ENCODE data around the gene CADPS2. TPM values are rescaled to one million over a fixed set of nuclear protein-coding genes. Genes with fewer than 3 reads are reported as not detected.

The CADPS2 gene
- total RNA-seq, 4 donors from 2014 or later, result 2.1 to 3.7 (median 2.8) TPM

- intact Hi-C loops (cut with DNase I; ENCODE audit: low total_unique reads), result loop anchor here (5.0 kb wide), 1 partner anchor 83 kb away; the partner anchor contains the start of gene CADPS2
- H3K9me3 ChIP-seq, result no peaks in the 10 kb centered on the region
- H3K4me1 ChIP-seq, result peaks cover 0 to 8% of the 10 kb centered on the region in 2 donors
- in situ Hi-C loops (cut with MboI; ENCODE audit: low sequenced_read_pairs in 4 of 4), result no loop called here
- H3K27me3 ChIP-seq, result no peaks in the 10 kb centered on the region
- H3K27ac ChIP-seq, result no peak overlapping the region
- no peak for ATAC-seq
- TF ChIP-seq POLR2A (IDR thresholded peaks at IDR 0.05), result no peak
- no peaks in the 10 kb centered on the region for H3K36me3 ChIP-seq
- no peak overlapping the region for H3K4me3 ChIP-seq
- DNase-seq, result no peak
These were observed 82.4 kb downstream of the CADPS2 start for GRCh38 chr7:122803851-122804250.

DNA sequence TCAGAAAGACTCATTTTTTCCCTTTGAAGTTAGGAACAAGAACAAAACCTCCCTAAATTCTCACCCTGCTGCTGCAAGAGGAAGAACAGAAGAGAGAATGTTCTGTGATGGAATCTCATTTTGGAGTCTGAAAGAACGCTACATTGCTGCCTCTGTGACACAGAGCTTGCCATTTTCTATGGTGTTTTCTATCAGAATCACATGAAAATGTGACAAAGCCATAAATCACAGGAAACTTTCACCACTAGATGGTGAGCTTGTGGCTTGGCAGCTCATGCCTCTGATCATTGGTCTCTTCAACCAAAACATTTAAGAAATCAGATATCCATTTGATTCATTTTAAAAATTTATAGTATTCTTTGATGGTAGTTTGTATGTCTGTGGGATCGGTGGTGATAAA, 82.9 kb downstream of the CADPS2 start:
- Histone ChIP-seq H3K36me3 (no peaks in the 10 kb centered on the region), H3K27me3 (no peaks in the 10 kb centered on the region), H3K27ac (peak overlapping the region; percentile 27 to 73 (median 47)), H3K4me3 (no peak overlapping the region), H3K9me3 (no peaks in the 10 kb centered on the region), H3K4me1 (peaks cover 0 to 8% of the 10 kb centered on the region in 2 donors)
- in situ Hi-C loops (cut with MboI; ENCODE audit: low sequenced_read_pairs in 4 of 4), result no loop called here
- no peak for TF ChIP-seq POLR2A (IDR thresholded peaks at IDR 0.05)
- TF ChIP-seq, protein P1, sequence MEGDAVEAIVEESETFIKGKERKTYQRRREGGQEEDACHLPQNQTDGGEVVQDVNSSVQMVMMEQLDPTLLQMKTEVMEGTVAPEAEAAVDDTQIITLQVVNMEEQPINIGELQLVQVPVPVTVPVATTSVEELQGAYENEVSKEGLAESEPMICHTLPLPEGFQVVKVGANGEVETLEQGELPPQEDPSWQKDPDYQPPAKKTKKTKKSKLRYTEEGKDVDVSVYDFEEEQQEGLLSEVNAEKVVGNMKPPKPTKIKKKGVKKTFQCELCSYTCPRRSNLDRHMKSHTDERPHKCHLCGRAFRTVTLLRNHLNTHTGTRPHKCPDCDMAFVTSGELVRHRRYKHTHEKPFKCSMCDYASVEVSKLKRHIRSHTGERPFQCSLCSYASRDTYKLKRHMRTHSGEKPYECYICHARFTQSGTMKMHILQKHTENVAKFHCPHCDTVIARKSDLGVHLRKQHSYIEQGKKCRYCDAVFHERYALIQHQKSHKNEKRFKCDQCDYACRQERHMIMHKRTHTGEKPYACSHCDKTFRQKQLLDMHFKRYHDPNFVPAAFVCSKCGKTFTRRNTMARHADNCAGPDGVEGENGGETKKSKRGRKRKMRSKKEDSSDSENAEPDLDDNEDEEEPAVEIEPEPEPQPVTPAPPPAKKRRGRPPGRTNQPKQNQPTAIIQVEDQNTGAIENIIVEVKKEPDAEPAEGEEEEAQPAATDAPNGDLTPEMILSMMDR (IDR thresholded peaks at IDR 0.05 in 4 of 5, conservative IDR thresholded peaks at IDR 0.05 in 1 of 5), result peak in 2 of 5 experiments; percentile 23 to 32
- ATAC-seq (no peak), DNase-seq (no peak)
- intact Hi-C loops (cut with DNase I; ENCODE audit: low total_unique reads), result loop anchor here (5.0 kb wide), 1 partner anchor 84 kb away; the partner anchor contains the start of gene CADPS2

DNA sequence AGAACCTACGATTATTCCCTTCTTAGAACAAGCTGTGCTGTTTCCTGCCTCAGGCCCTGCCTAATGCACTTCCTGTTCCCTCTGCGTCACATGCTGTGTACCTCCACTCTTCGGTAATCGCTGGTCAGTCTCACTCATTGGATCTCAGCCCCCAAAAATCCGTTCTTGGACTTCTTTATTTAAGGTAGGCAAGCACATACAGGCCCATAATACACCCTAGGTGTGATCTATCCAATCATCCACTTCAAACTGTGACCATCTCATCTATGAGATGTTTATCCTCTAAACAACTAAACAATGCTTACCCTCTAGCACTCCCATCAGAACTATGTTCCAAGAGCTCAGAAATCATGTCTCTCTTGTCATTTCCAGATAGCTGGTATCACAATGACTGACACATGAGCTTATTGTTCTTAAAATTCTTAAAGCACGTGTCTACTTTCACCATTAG, 83.9 kb downstream of the CADPS2 start:
- H3K4me1 ChIP-seq, result peaks cover 0 to 8% of the 10 kb centered on the region in 2 donors
- peak overlapping the region; percentile 27 to 73 (median 47) for H3K27ac ChIP-seq
- peak; percentile 64 to 76 for ATAC-seq
- no peaks in the 10 kb centered on the region for H3K36me3 ChIP-seq
- in situ Hi-C loops (cut with MboI; ENCODE audit: low sequenced_read_pairs in 4 of 4) (no loop called here), intact Hi-C loops (cut with DNase I; ENCODE audit: low total_unique reads) (loop anchor here (5.0 kb wide), 1 partner anchor 85 kb away; the partner anchor contains the start of gene CADPS2)
- no peaks in the 10 kb centered on the region for H3K9me3 ChIP-seq
- TF ChIP-seq, protein P1 (IDR thresholded peaks at IDR 0.05 in 4 of 5, conservative IDR thresholded peaks at IDR 0.05 in 1 of 5), result no peak
- peak in 1 of 2 donors; percentile 19 for TF ChIP-seq POLR2A (IDR thresholded peaks at IDR 0.05)
- H3K27me3 ChIP-seq, result no peaks in the 10 kb centered on the region
- DNase-seq, result no peak
- H3K4me3 ChIP-seq, result no peak overlapping the region

DNA sequence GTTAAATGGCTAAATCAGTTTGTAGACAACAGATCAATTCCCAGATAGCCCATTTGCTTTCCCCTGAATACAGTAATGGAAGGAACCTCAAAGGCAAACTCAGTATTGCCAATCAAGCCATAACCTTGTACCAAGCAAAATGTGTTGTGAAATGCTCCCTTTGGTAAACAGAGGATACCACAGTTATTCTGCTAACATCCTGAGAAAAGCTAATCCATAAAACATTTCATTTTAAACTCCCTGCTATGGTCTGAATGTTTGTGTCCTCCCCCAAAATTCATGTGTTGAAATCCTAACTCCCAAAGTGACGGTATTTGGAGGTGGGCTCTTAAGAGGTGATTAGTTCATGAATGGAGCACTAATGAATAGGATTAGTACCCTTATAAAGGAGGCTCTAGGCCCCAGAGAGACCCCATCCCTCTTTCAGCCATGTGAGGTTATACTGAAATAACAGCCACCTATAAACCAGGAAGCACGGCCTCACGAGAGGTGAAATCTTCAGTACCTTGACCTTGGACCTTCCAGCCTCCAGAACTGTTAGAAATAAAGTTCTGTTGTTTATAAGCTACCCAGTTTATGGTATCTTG, 94.2 kb downstream of the CADPS2 start:
- in situ Hi-C loops (cut with MboI; ENCODE audit: low sequenced_read_pairs in 4 of 4), result no loop called here
- no peaks in the 10 kb centered on the region for H3K36me3 ChIP-seq
- TF ChIP-seq POLR2A (IDR thresholded peaks at IDR 0.05), result no peak
- TF ChIP-seq, protein P1 (IDR thresholded peaks at IDR 0.05 in 4 of 5, conservative IDR thresholded peaks at IDR 0.05 in 1 of 5), result no peak

GRCh38 chr7:122790591-122790990, 95.7 kb downstream of the CADPS2 start:
- DNase-seq (no peak), ATAC-seq (no peak)
- Histone ChIP-seq H3K27ac (no peak overlapping the region), H3K4me3 (no peak overlapping the region), H3K9me3 (no peaks in the 10 kb centered on the region), H3K36me3 (no peaks in the 10 kb centered on the region), H3K4me1 (no peaks in the 10 kb centered on the region), H3K27me3 (no peaks in the 10 kb centered on the region)
- intact Hi-C loops (cut with DNase I; ENCODE audit: low total_unique reads) (no loop called here), in situ Hi-C loops (cut with MboI; ENCODE audit: low sequenced_read_pairs in 4 of 4) (no loop called here)
- no peak for TF ChIP-seq POLR2A (IDR thresholded peaks at IDR 0.05)
- TF ChIP-seq, protein P1 (IDR thresholded peaks at IDR 0.05 in 4 of 5, conservative IDR thresholded peaks at IDR 0.05 in 1 of 5), result no peak

More for the DNA sequence above, 94.2 kb downstream of the CADPS2 start:
- H3K27me3 ChIP-seq, result no peaks in the 10 kb centered on the region
- no peak overlapping the region for H3K27ac ChIP-seq
- DNase-seq, result no peak
- intact Hi-C loops (cut with DNase I; ENCODE audit: low total_unique reads), result no loop called here
- H3K9me3 ChIP-seq, result no peaks in the 10 kb centered on the region
- H3K4me3 ChIP-seq, result no peak overlapping the region
- no peaks in the 10 kb centered on the region for H3K4me1 ChIP-seq
- ATAC-seq, result no peak
